Calu3 (cell line): ENCODE measurements around the gene RUFY3. TPM values are rescaled to one million over a fixed set of nuclear protein-coding genes. Genes with fewer than 3 reads are reported as not detected.

ENCODE experiments used
- BruUV-seq: library from RNA; stranded (reverse); fragments of 400-500 nt; replicated peaks from 2 replicates; lab custom pipeline; 2021; lab: Mats Ljungman, UMichigan
- CTCF ChIA-PET: fragments of 300-600 bp; sonication (Branson Sonifier 250); formaldehyde crosslinking; loops from one replicate; lab custom pipeline; 2022; ENCODE audit warnings: antibody characterized with exemption; lab: Charles Lee
- DNase-seq: peaks from one replicate; pipeline ENCODE4 v3.0.0; 2022
- H3K27ac Mint-ChIP-seq: one replicate; pipeline ENCODE4 v1.8.0; 2022; ENCODE audit warnings: mixed read lengths; ENCODE audit not compliant: unreplicated experiment
- H3K27me3 Mint-ChIP-seq: one replicate; pipeline ENCODE4 v1.8.0; 2022; ENCODE audit warnings: mixed read lengths; ENCODE audit not compliant: unreplicated experiment
- H3K36me3 Mint-ChIP-seq: one replicate; pipeline ENCODE4 v1.8.0; 2022; ENCODE audit warnings: mild to moderate bottlenecking, moderate library complexity, mixed read lengths; ENCODE audit not compliant: insufficient read depth, unreplicated experiment
- H3K4me1 Mint-ChIP-seq: one replicate; pipeline ENCODE4 v1.8.0; 2022; ENCODE audit warnings: mild to moderate bottlenecking, low read depth, mixed read lengths; ENCODE audit not compliant: unreplicated experiment
- H3K4me3 Mint-ChIP-seq: one replicate; pipeline ENCODE4 v1.8.0; 2022; ENCODE audit warnings: mild to moderate bottlenecking, low read depth, moderate library complexity, mixed read lengths; ENCODE audit not compliant: unreplicated experiment
- H3K9me3 Mint-ChIP-seq: one replicate; pipeline ENCODE4 v1.8.0; 2022; ENCODE audit warnings: low read depth, mixed read lengths; ENCODE audit not compliant: unreplicated experiment
- intact Hi-C: fragments of 100-400 bp; cut with micrococcal nuclease; formaldehyde crosslinking; loops from one replicate; pipeline ENCODE4 v1.10.0; 2022; ENCODE audit not compliant: unreplicated experiment
- total RNA-seq: library from RNA; stranded (reverse); gene quantifications from 2 replicates; pipeline ENCODE4 v1.2.3, GENCODE V29; 2022
- TF ChIP-seq, protein P1 (sequence below): fragments of 200-600 bp; IDR thresholded peaks from one replicate; pipeline ENCODE4 v1.8.0; 2022; ENCODE audit warnings: antibody characterized with exemption; ENCODE audit not compliant: unreplicated experiment

RUFY3 gene
- total RNA-seq, 1 experiment from 2014 or later: 25.8 TPM

DNA sequence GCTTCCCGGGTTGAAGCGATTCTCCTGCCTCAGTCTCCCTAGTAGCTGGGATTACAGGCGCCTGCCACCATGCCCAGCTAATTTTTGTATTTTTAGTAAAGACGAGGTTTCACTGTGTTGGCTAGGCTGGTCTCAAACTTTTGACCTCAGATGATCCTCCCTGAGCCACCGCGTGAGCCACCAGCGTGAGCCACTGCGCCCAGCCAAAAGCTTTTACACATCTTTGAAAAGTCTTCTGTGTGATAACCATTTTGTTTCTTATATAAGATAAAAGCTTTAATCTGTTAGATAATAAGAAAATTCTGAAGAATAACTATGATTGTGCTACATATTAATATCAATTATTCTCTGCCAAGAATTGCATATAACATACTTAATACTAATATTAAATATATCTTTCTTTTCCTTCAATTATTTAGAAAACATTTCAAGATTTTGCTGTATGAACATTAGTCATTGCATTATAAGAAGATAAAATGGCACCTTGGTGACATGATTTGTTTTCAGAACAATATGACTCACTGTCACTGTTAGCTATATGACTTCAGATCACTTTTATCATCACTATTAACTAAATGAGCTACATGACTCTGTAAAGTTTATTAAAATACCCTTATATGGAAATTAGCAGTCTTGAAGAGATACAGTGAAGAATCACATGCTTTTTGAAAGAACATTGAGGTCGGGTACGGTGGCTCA, 33.4 kb downstream of the RUFY3 start:
- no peaks in the 10 kb centered on the region for H3K36me3 Mint-ChIP-seq
- peaks cover 3% of the 10 kb centered on the region for H3K9me3 Mint-ChIP-seq
- DNase-seq: no peak
- H3K27me3 Mint-ChIP-seq: no peaks in the 10 kb centered on the region
- intact Hi-C loops: no loop called here
- no peak overlapping the region for H3K27ac Mint-ChIP-seq
- TF ChIP-seq, protein P1, sequence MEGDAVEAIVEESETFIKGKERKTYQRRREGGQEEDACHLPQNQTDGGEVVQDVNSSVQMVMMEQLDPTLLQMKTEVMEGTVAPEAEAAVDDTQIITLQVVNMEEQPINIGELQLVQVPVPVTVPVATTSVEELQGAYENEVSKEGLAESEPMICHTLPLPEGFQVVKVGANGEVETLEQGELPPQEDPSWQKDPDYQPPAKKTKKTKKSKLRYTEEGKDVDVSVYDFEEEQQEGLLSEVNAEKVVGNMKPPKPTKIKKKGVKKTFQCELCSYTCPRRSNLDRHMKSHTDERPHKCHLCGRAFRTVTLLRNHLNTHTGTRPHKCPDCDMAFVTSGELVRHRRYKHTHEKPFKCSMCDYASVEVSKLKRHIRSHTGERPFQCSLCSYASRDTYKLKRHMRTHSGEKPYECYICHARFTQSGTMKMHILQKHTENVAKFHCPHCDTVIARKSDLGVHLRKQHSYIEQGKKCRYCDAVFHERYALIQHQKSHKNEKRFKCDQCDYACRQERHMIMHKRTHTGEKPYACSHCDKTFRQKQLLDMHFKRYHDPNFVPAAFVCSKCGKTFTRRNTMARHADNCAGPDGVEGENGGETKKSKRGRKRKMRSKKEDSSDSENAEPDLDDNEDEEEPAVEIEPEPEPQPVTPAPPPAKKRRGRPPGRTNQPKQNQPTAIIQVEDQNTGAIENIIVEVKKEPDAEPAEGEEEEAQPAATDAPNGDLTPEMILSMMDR: no peak
- no peak overlapping the region for H3K4me3 Mint-ChIP-seq
- BruUV-seq: no TSS peak
- peaks cover 9% of the 10 kb centered on the region for H3K4me1 Mint-ChIP-seq
- CTCF ChIA-PET: interaction anchor here (0.7 to 0.8 kb wide), 2 partner anchors 21 to 1657 kb away, joined by 3 to 4 read pairs; no protein-coding TSS in a partner anchor

DNA sequence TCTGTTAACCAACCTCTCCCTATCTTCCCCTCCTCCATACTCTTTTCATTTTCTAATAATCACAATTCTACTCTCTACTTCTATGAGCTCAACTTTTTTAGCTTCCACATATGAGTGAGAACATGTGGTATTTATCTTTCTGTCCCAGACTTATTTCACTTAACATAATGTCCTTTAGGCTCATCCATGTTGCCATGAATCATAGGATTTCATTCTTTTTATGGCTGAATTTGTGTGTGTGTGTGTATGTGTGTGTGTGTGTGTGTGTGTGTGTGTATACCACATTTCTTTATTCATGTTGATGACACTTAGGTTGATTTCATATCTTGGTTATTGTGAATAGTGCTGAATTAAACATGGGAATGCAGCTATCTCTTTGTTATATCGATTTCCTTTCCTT, 37.4 kb downstream of the RUFY3 start:
- Mint-ChIP-seq H3K9me3 (no peaks in the 10 kb centered on the region), H3K27ac (no peak overlapping the region), H3K4me3 (no peak overlapping the region), H3K27me3 (no peaks in the 10 kb centered on the region), H3K36me3 (no peaks in the 10 kb centered on the region), H3K4me1 (no peaks in the 10 kb centered on the region)
- BruUV-seq: no TSS peak
- TF ChIP-seq, protein P1: no peak
- DNase-seq: no peak
- CTCF ChIA-PET: interaction anchor here (0.6 to 1.2 kb wide), 2 partner anchors 14 to 15 kb away, joined by 3 to 4 read pairs; no protein-coding TSS in a partner anchor
- intact Hi-C loops: no loop called here

DNA sequence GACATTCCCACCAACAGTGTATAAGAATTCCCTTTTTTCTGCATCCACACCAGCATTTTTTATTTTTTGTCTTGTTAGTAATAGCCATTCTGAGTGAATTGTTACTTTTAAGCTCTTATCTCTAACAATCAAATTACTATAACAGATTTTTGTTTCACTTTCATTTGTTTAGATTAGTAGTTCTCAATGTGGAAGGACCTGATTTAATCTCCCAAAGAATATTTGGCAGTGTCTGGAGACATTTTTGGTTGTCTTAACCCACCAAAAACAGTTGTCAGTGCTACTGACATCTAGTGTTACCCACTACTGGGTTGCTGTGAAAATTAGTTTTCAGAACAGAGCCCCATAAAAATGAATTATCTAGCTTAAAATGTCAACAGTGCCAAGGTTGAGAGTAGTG, 37.9 kb downstream of the RUFY3 start:
- Mint-ChIP-seq H3K4me3 (no peak overlapping the region), H3K4me1 (no peaks in the 10 kb centered on the region), H3K27ac (no peak overlapping the region), H3K27me3 (no peaks in the 10 kb centered on the region), H3K9me3 (no peaks in the 10 kb centered on the region), H3K36me3 (no peaks in the 10 kb centered on the region)
- intact Hi-C loops: no loop called here
- no TSS peak for BruUV-seq
- CTCF ChIA-PET: interaction anchor here (0.6 to 1.2 kb wide), 2 partner anchors 13 to 15 kb away, joined by 3 to 4 read pairs; no protein-coding TSS in a partner anchor
- no peak for DNase-seq
- TF ChIP-seq, protein P1: no peak

DNA sequence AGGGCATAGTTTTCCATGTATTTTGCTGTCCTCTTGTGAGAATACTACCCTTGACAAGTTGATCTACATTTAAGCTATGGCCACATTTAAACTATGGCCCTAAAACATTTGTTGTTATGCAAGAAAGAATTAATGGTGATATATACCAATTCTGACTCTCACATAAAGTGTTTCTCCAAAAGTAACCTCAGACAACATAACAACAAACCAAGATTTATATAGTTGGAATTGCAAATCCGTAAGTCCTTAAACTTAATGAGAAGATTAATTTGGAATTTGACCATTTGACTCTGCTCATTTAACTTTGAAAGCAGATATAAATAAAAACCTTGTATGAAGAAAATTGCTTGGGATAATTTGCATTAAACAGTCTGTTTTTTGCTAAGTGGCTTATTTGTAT, 38.9 kb downstream of the RUFY3 start:
- no peak for DNase-seq
- Mint-ChIP-seq H3K9me3 (no peaks in the 10 kb centered on the region), H3K36me3 (no peaks in the 10 kb centered on the region), H3K4me3 (no peak overlapping the region), H3K27ac (no peak overlapping the region), H3K27me3 (no peaks in the 10 kb centered on the region), H3K4me1 (no peaks in the 10 kb centered on the region)
- BruUV-seq: no TSS peak
- TF ChIP-seq, protein P1: no peak
- CTCF ChIA-PET: no interaction called here
- intact Hi-C loops: no loop called here
